ENCODE data around the gene MRPS22. TPM values are rescaled to one million over a fixed set of nuclear protein-coding genes. Genes with fewer than 3 reads are reported as not detected.

Gene MRPS22
- total RNA-seq, 4 donors from 2014 or later, result 34.8 to 52.2 (median 40.7) TPM

GRCh38 chr3:139307072-139307491 is 36.7 kb upstream of the MRPS22 start:
- ATAC-seq (ENCODE audit: low FRiP score), result no peak
- TF ChIP-seq CTCF (IDR thresholded peaks at IDR 0.05), result no peak
- no peak for DNase-seq (ENCODE audit: low spot score)

- DNase-seq (ENCODE audit: low spot score) (no peak), ATAC-seq (ENCODE audit: low FRiP score) (no peak)
- TF ChIP-seq CTCF (IDR thresholded peaks at IDR 0.05), result no peak
Measured at GRCh38 chr3:139307601-139308555, 35.9 kb upstream of the MRPS22 start.

GRCh38 chr3:139308560-139308959 is 35.3 kb upstream of the MRPS22 start:
- no peak for TF ChIP-seq CTCF (IDR thresholded peaks at IDR 0.05)
- no peak for DNase-seq (ENCODE audit: low spot score)
- ATAC-seq (ENCODE audit: low FRiP score), result no peak

GRCh38 chr3:139309061-139309591 is 34.7 kb upstream of the MRPS22 start:
- TF ChIP-seq CTCF (IDR thresholded peaks at IDR 0.05), result no peak
- ATAC-seq (ENCODE audit: low FRiP score), result no peak
- no peak for DNase-seq (ENCODE audit: low spot score)

- DNase-seq (ENCODE audit: low spot score) (no peak), ATAC-seq (ENCODE audit: low FRiP score) (no peak)
- no peak for TF ChIP-seq CTCF (IDR thresholded peaks at IDR 0.05)
Measured at GRCh38 chr3:139309880-139310279, 33.9 kb upstream of the MRPS22 start.

GRCh38 chr3:139310474-139310933 is 33.3 kb upstream of the MRPS22 start:
- no peak for DNase-seq (ENCODE audit: low spot score)
- TF ChIP-seq CTCF (IDR thresholded peaks at IDR 0.05), result no peak
- no peak for ATAC-seq (ENCODE audit: low FRiP score)
